Stimulated activated CD4-positive, alpha-beta T cell treated with anti-CD3 and anti-CD28 coated beads, Interleukin-12 subunit alpha, Interleukin-12 subunit beta, amount 100 ng/mL, for 48 hours (primary cell): ENCODE data around the gene DNAH11.

Source experiments
- DNase-seq, 3 donors: peaks; one replicate each; pipeline ENCODE4 v3.0.0-alpha.2; 2020; ENCODE audit warnings: low read depth in 2 of 3, low spot score in 1 of 3

The DNAH11 gene

DNA sequence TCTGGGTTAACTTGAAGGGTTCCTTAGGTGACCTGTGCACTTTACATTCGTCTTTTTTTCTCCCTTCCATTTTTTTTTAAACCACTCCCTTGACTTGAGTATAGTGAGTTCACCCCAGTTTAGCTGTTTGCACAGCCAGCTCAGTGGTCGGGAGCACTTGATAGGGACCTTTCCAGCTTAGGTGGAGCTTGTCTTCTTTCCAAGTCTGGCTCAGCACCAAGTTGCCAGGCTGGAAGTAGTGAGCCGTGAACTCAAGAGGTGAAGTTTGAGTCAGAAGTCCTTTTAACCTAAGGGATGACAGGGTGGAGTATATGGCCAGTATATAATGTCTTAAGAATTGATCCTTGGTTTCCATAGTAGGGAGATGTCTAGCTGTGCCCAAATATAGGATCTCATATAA, 7.2 kb downstream of the DNAH11 start:
- no peak for DNase-seq

DNA sequence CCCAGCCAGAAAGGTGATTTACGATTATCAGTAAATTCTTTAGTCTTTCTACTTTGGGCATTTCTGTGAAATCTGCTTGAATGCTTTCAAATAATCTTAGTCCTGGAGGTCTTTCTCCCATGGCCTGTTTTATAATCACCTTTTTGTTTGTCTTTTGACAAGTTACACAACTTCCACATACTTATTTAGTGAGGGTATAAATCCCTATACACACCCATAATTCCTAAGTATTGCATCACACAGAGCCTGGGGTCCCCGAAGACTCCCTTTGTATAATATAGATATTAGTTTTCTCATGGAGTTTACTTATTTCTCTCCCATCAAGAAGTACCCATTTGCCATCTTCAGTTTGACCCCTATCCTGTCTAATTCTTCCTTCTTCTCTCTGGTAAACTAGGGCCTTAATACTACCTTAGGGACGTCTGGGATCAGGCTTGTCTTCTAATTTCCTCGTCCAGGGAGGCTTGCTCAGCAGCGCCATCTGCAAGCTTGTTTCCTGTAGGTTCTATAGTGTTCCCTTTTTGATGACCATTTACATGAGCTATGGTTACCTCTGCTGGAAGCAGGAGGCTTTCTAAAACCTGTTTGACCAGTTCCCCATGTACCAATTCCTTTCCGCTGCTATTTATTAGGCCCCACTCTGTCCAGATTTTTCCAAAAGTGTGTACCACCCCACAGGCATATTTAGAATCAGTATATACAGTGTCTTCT, 8.1 kb downstream of the DNAH11 start:
- DNase-seq = no peak

DNA sequence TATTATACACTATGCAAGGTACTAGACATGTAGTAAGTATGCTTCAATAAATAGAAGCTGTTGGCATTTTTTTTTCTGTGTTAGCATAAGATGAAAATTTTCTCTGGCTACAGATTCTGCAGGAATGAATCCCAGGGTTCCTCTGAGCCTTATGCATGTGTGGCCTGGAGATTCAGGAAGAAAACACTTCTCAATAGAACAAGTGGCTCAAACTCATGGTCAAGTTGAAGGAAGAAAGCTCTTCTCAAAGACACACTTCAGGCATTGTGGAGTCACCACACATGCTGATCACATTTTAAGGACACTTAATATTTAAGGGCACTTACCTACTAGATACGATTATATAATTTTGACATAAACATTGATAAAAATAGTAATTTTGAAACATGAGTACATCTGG, 19.5 kb downstream of the DNAH11 start:
- no peak for DNase-seq

DNA sequence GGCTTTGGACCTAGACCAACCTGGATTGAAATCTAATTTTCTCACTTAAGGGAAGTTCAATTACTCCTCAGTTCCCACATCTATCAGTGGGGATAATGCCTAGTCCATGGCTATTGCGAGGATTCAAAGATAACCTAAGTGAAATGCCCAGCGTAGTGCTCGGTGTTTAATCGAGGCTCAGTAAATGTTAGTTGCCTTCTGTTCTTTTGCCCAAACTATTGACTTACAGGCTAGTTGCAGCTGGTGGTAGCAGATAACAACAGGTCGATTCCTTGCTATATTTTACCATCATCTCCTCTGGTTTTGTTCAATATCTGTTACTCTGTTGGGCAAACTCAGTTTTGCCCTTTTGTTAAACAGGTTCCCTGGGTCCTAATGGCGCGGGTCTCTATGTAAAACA, 22.8 kb downstream of the DNAH11 start:
- DNase-seq = no peak

DNA sequence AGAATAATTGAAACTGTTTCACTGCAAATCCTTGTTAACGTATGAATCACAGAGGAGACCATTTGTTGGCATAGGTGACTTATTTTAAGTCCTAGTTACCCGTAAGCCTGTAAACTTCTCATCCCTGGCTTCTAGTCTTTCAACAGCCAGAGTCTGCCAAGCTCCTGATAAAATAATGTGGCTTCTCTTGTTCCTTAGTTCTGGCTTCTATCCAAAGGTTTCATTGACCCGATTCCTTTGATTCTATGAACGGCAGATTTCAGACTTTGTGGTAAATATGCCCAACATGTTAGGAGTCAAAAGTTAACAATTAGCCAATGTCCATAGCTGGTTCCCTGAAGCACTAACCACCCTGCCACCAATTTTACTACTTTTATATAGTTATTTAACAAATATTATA, 23.3 kb downstream of the DNAH11 start:
- no peak for DNase-seq

DNA sequence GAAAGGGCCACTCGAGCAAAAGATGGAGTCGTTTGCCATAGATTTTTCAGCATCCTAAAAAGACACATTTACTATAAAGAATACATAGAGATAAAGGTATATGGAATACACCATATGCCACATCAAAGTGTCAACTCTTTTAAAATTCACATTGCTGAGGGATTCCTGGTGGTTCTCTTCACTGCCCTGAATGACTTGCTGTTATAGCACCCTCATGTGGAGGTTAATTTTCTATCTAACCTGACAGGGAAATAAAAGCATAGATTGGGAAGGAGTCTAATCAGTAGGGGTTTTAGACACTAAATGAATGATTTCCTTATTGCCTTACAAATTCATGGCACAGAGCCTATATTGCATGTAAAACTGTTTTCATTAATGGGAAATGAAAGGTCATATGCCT, 25.9 kb downstream of the DNAH11 start:
- DNase-seq = no peak

DNA sequence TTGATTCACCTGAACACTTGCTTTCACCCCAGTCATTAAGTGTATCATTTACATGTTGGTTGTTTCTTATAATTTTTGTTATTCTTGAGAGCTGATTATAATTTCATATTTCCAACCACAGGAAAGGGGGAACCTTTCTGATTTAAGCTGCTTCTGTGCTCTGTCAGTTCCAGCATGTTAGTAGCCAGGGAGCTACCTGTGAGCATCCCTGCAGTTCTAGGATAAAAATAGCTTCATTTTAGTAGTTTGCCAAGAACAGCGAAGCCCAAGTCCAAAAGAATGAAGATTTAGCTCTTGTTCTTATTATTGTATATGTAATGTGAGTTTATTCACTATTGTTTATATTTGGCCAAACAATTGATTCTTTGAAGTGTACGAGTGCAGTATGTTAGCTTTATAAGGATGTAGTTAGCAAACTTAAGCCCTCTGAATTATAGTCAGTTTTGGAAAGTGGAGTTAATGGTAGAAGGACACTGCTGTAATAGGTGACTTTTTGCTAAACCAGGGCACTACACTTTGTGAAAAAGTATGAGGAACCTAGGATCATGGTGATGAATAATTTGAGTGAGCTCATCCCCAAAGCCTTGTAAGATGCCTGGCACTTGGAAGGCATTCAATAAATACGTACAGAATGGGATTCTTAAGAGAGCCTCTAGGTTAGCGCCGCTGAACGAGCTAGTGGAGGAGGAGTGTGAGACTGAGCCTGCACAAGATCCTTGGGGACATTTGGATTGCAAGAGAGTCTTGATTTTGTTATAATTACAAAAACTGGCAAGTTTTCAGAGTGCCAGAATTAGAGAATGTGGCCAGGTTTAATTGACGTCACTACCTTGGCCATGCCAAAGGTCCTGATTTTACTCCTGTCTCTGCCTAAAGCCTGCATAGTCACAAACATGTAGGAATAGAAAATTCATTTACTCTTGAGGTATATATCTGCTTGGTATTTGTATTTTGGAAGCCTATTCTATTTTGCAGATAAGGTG, 29.8 kb downstream of the DNAH11 start:
- no peak for DNase-seq

DNA sequence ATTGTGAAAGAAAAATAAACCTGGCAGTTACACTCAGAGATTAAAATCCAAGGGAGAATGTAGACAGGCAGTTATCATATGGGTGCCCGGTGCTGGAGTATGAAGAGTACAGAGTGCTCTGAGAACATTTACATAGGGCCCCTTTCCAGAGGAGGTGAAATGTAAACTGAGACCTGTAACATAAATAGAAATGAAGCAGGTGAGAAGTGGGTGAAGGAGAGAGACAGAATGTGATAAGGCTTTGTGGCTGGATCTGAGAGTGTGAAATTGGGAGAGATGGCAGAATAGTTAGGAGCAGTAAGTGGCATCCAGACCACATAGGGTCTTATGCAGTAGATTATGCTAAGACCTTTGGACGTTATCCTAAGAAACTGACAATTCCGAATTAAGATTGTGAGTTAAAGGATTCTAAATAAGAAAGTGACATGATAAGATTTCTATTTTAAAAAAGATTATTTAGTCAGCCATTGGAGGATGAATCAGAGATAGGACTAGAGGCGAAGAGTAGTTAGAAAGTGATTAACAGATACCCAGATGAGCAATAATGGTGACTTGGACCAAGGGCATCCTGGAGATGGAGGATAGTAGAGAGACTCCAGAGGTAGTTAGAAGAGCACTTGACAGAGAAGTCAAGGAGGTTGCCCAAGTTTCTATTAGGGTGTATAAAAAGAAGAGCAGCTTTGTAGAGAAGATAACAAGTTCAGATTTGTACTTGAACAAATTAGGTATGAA, 36.7 kb downstream of the DNAH11 start:
- no peak for DNase-seq

DNA sequence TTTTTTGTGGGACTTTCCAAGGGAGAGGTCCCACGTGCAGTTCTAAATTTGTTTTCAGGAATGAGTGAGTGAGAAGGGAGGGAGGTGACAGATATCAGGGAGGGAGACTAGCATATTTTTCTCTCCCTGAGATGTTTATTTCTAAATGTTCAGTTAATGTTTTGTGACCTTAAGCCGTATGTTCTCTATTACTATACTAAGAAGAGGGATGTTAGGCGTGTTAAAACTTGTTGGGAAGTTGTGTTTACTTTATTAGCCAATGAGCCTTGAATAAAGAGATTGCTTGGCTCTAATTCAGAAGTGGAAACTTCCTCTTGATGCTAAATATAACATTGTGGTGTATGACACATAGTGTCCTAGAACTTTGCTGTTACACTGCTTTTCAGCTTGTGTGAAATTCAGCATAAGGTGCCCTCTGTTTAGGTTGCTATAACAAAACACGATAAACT, 37.3 kb downstream of the DNAH11 start:
- no peak for DNase-seq

DNA sequence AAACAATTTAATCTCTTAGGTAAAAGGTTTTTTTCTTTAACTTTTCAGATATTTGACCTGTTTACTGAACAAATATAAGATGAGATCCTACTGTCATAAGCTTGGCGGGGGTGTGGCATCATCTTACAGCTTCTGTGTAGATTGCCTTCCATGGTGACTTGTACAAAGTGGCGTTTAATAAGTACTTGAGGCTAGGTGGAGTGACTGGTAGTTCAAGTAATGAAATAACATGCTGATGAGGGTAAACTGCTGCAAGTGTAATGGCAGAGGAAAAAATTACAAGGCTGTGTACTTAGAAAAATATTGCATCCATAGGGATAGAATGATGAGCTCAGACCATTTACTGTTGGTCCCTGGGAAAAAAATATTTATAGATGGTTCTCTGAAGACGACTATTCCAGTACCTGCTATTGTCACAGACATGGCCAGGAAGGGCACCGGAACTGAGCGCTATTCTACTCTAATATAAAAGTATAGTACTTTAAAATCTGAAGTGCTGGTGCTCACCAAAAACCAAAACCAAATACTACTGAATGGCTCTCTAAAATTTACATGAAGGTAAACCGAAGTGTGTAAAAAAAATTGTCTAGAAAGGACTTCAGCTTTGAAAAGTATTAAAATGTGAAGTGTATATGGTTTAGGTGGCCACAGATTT, 42.4 kb downstream of the DNAH11 start:
- no peak for DNase-seq

DNA sequence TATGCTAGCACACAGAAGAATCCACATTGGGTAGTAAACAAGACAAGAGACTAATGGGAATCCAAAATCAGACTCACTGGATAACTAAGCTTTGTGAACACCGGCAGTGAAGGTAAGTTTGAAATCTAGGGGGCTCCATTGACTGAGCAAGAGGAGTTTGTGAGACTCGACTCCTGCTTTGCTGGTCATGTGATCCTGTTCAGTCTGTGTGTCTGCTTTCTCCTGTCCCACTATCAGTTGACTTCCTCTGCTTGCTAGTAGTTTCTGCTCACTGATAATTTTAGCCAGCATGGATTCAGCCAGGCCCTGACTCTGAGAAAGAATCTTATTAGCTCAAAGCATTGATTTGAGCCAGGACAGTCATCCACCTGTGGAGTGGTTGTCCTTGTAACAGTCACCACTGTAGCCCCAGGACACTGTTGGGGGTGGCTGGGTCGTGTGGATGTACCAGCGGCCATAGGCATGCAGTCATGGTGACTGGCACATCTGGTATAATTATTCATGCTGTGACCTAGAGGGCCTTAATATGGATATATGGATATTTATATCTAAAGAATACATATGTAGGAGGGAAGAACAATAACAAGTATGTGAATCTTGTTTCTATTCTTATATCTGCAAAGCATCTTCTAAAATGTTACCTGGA, 44.4 kb downstream of the DNAH11 start:
- no peak for DNase-seq

DNA sequence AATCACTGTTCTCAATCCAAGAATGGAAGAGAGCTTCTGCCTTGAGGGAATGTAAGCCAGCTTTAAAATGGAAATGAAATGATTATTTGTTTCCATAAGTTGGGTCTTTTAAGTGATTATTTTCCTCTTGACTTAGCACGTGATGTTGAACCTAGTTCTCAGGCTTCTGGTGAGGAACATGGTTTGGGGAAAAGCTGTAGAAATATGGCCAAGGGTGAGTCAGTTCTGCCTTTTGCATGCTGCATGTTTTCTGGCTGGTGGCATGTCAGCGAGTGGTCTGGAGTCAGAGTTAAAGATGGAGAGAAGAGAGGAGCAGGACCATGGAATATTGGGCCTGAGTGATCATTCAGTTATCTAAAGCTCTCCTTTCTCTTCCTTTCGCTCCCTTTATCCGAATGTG, 54.0 kb downstream of the DNAH11 start:
- DNase-seq = no peak

DNA sequence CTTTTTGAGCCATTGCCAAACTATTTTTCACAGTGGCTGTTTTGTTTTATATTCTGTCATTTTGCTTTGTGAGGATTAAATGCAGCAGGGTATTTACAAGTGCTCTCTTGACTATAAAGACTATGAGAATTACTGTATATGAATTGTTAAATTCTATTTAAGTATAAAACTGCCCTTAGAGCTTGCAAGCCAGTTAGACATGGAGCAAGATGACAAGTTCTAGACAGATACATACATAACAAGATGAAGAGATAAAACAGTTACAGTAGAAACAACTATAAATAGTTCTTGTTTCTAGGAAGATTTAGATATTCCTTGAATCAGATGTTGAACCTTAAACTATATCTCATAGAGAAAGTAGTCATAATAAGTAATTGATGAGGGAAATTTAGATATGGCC, 60.6 kb downstream of the DNAH11 start:
- DNase-seq = no peak

DNA sequence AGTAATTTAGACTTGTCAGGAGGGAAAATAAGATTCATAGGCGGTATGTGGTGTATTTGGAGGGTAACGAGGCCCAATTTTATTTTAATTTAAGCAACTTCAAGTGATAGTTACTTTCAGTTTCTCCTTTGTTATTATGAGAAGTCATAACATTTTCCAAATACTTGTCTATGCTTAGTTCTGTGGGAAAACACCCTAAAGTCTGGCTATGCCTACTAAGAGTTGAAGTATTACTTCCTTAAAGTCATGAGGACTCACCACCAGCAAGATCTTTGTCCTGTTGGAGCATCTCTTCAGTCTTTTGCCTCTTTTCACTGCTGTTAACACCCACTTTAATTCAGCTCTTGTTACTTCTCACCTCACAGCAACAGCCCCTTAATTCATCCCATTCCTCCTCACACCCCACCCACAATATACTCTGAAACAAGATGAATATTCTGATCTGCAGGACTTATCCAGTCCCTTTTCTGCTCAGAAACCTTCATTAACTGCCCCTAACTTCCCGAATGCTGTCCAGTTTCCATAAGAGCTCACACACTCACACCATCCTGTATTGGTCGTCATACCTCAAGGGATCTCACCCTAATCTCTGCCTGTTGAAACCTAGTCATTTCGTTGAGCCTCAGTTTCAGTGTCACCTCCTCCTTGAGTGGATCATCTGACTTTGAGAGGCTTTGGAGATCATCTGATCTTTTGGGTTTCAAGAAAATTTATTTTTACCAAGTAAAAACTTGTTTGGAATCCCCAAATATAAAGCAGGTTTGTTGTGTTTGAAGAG, 61.3 kb downstream of the DNAH11 start:
- DNase-seq = no peak

DNA sequence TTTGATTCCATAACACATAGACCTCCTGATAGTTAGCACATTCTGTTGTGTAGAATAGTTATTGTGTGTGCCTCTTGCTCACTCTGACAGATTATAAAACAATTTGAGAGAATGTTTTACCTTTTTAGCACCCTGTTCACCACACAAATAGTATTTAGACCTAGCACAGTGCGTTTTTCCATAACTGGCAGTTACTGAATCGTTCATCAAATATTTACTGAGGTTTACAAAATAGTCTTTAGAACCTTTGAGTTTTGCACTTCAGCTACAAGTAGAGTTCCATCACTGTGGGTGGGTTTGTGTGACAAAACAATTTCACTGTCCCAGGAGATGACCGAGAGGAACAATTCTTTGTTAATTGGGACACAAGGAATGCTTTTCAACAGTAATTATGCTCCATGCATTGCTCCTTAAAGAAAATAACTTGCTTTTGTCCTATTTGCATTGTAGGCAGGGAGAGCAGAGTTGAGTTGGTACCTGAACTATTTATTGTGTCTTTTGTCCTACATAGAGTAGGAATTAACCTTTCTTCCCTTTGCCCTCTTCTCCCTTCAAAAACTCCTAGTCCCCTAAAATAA, 62.3 kb downstream of the DNAH11 start:
- DNase-seq = no peak

DNA sequence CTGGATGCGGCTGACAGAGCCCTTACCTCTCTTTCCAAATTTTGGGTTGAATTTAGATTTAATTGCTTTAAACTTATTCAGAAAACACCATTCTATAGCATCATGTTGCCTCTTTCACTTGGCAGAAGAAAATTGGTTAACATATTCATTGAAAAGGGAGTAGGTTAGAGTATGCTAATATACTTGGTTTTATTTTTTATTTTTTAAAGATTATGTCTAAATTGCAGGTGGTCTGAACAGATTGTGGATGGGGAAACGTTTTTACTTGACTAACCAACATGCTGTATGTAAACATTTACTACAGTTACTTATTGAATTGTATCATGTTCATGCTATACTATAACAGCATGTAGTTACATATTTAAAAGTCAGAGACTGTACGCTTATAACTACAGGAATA, 65.6 kb downstream of the DNAH11 start:
- no peak for DNase-seq

DNA sequence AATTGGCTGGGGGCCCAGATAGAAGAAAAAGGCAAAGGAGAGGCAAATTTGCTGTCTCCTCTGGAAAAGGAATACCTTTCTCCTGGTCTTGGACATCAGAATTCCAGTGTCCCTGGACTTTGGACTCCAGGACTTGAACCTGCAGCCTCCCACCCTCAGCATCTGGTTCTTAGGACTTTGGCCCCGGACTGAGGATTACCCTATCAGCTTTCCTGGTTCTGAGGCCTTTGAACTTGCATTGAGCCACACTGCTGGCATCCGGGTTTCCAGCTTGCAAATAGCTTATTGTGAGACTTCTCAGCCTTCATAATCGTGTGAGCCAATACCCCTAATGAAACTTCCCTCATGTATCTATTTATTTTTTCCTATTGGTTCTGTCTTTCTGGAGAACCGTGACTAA, 68.3 kb downstream of the DNAH11 start:
- no peak for DNase-seq

DNA sequence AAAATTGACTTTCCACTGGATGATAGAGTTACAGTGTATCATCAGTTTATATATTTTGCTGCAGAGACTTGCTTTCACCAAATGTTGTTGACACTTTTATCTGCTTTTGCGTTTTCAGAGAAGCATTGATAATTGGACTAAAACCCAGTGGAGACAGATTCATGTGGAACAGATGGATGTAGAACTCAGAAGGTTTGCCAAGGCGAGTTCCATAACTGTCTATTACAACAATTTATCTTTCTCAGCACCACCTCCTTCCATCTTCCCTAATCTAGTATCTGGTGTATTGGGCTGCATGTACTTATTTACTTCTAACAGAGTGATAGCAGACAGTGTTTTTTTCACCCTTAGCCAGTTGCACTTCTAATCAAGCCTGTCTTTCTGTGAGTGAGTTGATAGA, 73.3 kb downstream of the DNAH11 start:
- no peak for DNase-seq

DNA sequence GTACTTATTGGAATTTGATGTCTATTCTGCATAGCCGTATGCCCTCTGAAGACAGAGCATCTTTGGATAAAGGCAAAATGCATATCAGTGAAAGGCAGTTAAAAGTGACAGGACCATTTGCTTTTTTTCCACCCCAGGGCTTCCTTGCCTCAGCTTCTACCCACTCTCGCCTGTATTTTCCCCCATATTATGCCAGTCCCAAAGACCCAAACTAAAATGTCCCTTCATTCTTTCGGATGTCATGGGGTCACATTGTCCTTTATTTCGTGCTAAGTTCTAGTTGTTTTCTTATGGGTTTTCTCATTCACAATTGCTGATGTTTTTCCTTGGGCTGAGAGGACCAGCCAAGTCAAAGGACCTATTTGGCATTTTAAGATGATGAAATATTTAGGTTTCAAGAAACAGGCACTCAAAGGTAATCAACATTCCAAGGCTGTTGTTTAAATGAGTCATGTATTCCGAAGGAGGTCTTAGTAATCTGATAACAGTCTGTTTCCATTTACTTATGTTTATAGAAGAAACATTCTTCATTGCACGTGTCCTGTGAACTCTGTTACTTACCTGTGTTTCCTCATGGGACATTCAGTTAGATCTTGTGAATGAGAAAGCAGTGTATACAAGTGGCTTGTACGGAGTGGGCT, 74.1 kb downstream of the DNAH11 start:
- no peak for DNase-seq
